WI38 (cell line): Measurements from ENCODE around the gene FADS2.

Experiments used
- H3K4me3 ChIP-seq: 2 replicates; pipeline ENCODE4 v1.5.1; 2011; ENCODE audit warnings: low read depth, mild to moderate bottlenecking, control low read depth, low read length
- CTCF ChIP-seq: IDR thresholded peaks from 2 replicates; pipeline ENCODE4 v1.5.1; 2012; ENCODE audit warnings: low read depth, mild to moderate bottlenecking, control low read depth, low read length

The FADS2 gene

GRCh38 chr11:61841636-61842527 is 13.8 kb downstream of the FADS2 start:
- TF ChIP-seq CTCF, result no peak
- H3K4me3 ChIP-seq, result no peak overlapping the region

- H3K4me3 ChIP-seq, result no peak overlapping the region
- TF ChIP-seq CTCF, result no peak
Observed at GRCh38 chr11:61842528-61842820, 14.4 kb downstream of the FADS2 start.

GRCh38 chr11:61844909-61845565 is 16.9 kb downstream of the FADS2 start:
- no peak for TF ChIP-seq CTCF
- H3K4me3 ChIP-seq, result no peak overlapping the region

GRCh38 chr11:61846362-61847020 is 18.4 kb downstream of the FADS2 start:
- TF ChIP-seq CTCF, result no peak

GRCh38 chr11:61847914-61848581 is 19.9 kb downstream of the FADS2 start:
- no peak for TF ChIP-seq CTCF
- no peak overlapping the region for H3K4me3 ChIP-seq

More at GRCh38 chr11:61846362-61847020, 18.4 kb downstream of the FADS2 start:
- H3K4me3 ChIP-seq, result no peak overlapping the region

- H3K4me3 ChIP-seq, result no peak overlapping the region
- no peak for TF ChIP-seq CTCF
Observed at GRCh38 chr11:61848631-61849030, 20.5 kb downstream of the FADS2 start.
